GM20431 (cell line): ENCODE results near the gene PLP2.

Experiments used
- in situ Hi-C: fragments of 300-500 bp; cut with MseI, MboI; formaldehyde crosslinking; loops from one replicate; pipeline ENCODE4 v1.15.0; 2020; ENCODE audit warnings: low sequenced_read_pairs; ENCODE audit not compliant: unreplicated experiment

The PLP2 gene

DNA sequence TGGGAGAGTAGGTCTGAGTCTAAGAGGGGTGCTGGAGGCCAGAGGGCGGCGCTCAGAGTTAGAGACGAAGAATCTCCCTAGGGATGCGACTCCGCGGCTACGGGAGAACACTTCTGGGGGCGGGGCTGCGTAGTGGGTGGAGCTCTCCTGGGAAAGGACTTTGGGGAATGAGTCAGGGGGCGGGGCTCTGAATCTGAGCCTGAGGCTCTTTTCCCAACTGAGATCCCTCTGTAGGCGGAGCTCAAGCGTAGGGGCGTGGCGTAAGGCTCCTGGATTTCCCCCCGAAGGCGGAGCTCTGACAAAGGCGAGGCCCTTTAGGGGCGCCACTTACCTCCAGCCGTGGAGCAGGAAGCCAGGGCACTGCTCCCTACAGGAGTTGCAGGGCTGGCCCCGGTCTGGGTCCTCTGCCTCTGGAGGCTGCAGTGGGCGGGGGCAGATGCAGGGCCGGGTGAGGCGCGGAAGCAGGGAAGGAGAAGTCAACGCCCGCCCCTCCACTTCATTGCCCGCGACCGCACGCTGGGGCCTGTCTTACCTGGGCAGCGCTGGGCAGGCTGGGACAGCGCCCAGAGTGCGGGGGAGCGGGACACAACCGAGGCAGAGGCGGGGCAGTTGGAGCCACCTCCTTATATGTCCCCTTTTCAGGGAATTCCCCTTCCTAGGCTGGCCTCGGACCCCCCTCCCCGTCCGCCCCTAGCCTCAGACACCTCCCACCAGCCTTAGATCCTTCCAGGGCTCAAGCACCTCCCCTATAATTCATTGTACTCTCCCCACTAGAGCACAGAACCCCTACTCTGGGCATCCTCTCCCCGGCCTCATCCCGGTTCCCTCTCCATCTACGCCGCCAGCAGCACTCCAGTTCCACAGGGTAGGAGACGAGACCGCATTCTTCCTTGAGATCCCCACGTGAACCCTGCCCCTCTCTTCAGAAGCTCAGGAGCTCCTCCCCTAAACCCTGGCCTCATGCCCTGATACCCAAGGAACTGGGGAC, 12.9 kb downstream of the PLP2 start:
- in situ Hi-C loops = no loop called here

DNA sequence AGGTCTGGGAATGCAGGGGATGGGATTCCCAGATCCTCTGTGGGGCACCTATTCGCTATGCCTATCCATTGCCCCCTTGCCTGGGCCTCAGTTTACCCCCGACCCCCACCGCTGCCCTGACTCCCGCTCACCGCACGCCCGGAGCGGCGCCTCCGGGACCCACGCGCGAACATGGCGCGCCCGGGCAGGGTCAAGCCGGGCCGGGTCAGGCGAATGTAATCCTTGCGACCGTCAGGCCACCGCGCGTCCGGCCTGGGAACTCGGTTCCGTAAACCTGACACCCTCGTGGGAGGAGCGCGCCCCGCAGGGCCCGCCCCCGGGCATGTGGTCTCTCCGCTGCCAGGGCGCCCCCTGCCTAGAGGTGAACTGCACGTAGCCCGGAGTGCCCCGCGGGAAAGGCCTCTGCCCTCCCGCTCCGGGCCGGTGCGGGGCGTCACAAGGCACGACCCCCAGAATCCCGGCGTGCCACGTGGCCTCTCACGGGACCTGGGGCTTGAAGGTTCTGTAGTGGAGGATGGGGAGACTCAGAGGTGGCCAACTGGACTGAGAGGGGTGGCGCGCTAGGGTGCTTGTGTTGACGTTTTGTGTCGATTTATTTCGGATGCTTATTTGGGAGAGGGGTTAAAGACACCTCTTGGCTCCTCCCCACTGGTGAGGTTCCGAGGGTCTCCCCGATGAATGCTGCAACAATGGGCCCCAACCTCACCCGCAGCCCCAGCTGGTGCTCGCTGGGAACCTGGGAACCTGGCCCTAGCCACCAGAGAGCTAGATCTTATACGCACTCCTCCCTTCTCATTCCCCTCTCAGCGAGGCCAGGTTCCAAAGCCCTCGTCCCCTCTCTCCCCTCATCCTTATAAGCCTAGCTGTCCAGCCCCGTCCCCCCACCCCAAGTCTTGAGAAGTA, 14.7 kb downstream of the PLP2 start, which contains the start of gene PRICKLE3:
Gene PRICKLE3 (minus strand): TSS at position 249 of the 903 bp plus-strand sequence. CDS start 76 bp downstream, at position 173.
- in situ Hi-C loops = no loop called here

DNA sequence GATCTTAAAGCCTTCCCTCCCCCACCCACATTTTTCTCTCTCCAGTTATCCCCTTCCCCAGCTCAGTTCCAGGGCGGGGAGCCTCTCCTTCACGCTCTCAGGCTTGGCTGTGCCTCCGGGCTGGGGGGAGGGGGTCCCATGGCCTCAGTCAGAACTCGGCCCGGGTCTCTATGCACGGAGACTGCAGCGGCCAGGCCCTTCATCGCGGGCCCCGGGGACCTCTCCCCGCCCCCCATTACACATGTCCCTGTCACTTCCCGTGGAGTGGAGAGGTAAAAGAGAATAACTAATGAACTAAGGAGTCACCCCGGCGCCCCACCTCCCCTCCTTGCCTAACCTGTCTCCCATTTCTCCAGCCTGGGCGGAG, 15.3 kb downstream of the PLP2 start:
- in situ Hi-C loops = no loop called here

DNA sequence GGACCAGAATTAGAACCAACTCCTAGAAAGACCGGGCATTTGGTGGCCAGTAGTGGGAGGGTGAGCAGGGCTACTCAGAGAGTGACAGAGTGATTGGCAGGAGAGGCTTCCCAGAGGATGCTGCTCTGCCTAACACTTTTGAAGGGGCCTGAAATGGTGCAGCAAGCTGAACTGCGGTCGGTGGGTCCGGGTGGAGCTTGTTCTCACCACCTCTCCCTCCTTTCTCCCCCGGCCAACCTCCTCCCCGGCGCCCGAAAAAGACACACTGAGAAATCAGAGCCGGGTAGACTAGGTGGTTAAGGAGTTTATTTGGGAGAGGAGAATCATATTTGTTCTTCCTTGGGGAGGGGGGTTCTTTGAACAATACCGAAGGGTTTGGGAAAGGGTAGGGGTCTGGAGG, 15.8 kb downstream of the PLP2 start:
- in situ Hi-C loops = no loop called here

DNA sequence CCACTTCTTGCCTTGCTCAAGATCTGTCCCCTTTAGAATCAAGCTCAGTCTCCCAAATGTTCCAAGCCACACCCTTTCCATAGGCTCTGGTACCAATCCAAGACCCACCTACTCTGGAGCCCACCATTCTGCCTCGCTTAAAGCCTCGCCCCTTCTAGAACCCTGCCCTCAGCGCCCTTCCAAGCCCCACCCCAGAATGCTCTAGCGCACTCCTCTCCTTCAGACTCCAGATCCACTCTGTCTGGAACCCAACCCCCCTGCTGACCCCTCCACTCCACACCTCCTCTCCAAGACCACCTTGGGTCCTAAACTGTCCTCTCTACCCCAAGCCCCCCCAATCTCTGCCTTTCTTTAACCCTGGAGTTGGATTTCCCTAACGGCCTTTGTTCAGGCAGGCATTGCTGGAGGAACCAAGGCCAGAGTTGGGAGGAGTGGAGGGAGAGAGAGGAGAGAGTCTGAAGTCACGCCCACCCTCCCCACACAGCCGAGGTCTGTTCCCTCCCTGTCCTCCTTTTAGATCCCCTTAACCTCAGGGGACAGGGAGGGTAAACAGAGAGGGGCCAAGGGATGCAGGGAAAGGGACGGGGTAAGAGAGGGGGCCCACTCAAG, 16.9 kb downstream of the PLP2 start:
- in situ Hi-C loops = no loop called here

DNA sequence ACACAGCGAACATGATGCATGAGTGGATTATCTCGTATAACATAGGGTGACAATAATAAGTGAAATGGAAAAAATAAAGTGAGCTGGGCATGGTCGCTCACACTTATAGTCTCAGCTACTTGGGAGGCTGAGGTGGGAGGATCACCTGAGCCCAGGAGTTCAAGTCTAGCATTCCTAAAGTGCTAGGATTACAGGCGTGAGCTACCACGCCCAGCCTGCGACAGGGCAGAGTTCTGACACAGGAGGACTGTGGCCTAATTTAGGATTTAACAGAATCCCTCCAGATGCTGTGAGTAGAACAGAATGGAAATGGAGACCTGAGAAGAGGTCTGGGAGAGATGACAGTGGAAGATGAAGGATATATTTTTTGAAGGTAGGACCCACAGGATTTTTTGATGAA, 17.9 kb downstream of the PLP2 start:
- in situ Hi-C loops = no loop called here

DNA sequence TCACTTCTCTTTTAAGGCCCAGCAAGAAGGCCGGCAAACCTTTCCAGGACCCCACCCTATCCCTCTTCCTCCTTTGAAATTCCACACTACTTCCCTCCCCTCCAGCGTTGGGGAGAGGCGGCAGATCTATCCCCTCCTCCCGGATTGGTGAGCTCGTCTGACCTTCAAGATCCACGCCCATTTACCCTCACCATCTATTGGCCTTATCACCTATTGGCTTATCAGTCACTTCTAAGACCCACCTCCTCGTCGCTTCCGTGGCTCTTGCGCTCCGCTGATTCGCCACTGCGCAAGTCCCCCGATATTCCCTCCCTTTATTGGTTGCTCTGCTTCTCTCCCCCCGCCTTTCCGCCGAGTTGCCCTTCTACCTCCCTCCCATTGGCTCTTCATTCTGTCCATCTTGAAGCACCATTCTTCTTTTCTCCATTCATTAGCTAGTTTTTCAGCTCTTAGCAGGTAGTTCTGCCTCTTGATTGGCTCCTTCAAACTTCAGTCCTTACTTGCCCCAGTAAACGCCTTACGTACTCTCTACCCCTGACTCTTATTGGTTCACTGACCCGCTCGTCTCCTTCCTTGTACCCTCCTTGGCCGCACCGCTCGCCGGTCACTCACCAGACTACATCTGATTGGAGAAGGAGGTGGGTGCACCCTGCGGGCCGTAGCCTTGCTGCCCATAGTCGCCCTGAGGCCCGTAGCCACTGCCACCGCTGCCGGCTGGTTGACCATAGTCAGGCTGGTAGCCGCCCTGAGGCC, 19.3 kb downstream of the PLP2 start:
- in situ Hi-C loops = no loop called here

DNA sequence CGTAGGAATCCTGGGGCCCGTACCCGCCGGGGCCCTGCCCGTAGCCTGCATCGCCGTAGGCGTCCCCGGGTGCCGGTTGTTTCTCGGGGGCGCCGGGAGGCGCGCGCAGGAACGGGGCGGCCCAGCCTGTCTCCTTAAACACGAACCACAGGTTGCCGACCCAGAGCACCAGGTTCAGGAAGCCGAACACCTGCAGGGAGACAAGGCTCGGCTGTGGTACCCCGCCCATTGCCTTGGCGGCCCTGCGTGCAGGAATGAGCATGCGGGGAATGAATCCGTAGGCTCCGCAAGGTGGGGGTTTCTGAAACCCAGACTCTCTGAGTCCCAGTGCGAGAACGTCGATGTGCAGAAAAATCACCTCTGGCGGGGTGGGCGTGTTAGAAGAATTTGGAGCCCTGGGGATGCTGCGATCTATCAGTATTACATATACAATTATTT, 19.9 kb downstream of the PLP2 start:
- in situ Hi-C loops = no loop called here

DNA sequence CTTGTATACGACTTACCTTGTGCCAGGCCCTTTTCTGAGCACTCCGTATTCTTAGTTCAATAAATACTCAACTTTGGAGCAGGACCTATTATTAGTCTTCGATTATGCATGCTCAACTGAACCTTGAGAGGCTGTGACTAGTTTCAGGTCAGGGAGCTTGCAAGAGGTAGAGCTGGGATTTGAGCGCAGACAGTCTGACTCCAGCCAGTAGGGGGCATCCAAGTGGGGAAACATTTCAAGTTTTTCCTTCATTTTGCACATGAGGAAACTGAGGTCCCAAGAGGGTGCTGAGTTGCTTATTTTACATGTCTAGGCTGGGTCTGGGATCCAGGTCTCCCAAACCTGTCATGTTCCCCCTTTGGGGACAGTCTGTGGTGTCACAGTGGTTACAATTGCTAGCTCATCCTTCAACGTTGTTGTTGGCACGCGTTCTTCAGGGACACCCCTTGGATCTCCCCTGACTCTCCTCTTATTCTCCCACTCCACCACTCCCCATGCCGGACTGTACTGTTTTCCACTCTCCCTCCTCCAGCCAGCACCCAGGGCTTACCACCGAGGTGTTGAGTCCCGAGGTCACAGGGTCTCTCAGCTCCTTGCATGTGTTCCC, 21.1 kb downstream of the PLP2 start:
- in situ Hi-C loops = no loop called here

DNA sequence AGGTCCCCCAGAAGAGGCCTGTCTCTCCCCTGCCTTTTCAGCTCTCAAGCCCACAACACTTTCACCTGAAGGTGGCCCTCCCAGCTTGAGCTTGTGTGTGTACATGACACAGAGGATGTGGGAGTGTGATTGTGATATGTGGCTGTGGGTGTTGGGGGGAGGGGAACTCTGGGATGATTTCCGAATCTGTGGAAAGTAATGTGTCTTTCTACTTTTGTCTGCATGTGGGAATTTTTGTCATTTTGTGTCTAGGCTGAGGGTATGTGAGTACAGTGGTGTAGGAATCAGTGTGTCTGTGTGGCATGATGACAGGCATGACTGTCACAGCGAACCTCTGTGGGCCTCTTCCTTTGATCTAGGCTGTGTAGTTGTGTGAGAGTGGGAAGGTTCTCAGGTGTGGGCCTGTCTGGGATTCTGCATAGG, 21.9 kb downstream of the PLP2 start:
- in situ Hi-C loops = no loop called here

DNA sequence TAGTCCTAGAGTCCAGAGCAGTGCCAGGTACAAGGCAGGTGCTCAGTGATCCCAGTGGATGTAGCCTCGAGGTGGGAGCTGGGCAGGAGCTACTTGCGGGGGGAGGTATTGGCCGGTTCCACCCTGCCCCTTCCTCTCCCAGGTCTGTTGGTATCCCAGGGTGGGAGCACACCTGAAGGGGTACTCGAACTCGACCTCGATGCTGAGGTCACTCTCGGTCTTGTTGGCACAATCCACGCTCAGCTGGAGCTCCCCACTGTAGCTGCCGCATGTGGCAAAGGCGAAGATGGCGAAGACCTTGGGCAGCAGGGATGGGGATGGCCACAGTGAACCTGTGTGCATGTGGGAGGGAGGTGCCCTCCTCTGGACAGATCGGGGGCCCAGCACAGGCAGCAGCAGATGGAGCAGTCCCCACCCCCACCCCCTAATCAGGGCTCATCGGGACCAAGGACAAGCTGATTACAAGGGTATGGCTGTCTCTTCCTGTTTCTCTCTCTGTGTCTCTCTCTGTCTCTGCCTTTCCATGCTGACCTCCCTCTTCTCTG, 25.9 kb downstream of the PLP2 start:
- in situ Hi-C loops = no loop called here

DNA sequence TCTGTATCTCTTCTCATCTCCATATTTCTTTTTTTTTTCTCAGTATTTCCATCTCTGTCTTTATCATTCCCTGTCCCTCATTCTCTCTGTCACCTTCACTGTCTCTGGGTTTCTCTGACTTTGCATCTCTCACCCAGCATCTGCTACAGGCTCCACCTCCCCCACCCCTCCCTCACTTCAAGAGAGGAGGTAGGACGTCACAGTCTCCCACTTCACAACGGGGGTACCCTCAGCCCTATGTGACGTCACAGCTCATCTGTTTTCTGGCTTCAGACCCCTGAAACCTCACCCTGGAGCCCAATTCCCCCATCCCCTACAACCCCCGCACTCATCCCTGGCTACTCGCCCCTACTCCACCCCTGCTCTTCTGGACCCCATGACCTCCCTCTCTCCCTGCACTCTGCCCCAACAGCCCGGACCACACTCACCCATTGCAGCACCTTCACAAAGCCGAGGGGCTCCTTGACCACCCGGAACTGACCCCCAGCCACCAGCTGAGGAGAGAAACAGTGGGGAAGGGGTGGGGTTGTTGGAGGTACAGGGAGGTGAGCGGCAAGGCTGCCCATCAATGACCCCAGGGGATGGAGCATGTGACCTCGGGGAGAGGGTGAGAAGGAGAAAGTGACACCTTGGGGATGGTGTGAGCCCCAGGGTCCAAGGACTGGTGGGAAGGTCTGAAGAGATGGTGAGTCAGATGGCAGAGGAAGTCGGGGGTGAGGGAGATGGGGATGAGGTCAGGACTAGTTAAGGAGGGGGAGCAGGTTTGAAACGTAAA, 27.0 kb downstream of the PLP2 start:
- in situ Hi-C loops = no loop called here

DNA sequence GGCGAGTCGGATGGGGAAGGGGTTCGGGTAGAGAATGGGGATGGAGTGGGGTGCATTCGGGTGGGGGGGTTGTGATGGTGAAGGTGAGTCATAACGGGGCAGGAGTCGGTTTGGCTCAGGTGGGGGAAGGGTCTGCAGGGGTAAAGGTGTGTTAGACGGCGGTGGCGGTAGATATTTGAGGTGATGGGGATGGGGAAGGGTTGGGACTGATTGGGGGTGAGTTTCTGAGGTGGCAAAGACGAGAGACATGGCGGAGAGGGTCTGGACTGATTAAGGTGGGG, 27.6 kb downstream of the PLP2 start:
- in situ Hi-C loops = no loop called here

DNA sequence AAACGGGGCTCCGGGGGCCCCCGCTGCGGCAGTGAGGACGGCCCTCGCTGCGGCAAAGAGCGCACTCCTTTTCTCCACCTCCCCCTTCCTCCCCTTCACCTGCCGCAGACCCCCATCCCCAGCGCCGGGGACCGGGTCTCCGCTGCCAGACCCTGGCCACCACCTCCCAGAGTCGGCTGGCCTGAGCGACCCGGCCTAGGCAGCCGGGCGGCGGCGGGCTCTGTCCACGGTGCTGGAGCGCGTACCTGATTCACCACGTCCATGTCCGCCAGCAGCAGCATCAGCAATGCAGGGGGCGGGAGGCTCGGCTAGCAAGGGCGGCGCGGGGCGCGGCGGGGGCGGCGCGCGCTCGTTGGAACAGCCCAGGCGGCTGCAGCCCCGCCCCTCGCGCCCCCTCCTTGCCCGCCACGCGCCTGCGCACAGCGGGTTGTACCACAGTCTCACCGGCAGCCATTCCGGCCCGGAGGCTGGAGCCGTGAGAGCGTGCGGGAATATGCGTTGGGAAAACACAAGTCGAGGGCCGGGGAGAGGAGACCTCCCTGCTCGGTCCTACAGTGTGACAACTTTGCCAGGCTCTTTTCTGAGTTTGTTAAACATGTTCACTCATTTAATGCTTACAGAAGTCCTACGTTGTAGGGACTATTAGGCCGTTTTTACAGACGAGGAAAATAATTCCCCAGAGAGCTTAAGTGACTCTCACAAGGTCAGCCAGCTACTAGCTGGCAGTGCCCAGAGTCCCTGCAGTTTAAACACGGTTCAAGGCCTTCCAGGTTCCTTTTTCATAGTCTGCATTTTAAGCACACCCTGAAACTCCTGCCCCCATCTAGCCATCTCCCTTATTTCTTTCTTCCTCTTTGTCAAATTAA, 28.4 kb downstream of the PLP2 start, which contains the start of gene SYP:
Gene SYP (minus strand): TSS at position 288 of the 866 bp plus-strand sequence. CDS start 7 bp downstream, at position 281.
- in situ Hi-C loops = no loop called here

DNA sequence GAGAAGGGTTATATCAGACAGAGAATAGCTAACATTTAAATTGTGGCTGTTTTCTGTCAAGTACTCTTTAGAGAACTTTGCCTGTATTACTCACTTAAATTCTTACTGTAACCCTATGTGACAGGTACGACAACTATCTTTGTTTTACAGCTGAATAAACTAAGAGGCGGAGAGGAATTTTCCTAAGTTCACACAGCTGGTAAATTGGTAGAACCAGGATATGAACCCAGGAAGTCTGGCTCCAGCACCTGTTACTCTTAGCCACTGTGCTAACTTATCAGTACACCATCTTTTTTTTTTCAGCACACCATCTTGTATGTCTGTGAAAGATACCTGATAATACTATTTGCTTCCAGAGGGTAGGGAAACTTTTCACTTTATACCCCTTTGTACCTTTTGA, 30.3 kb downstream of the PLP2 start:
- in situ Hi-C loops = no loop called here

DNA sequence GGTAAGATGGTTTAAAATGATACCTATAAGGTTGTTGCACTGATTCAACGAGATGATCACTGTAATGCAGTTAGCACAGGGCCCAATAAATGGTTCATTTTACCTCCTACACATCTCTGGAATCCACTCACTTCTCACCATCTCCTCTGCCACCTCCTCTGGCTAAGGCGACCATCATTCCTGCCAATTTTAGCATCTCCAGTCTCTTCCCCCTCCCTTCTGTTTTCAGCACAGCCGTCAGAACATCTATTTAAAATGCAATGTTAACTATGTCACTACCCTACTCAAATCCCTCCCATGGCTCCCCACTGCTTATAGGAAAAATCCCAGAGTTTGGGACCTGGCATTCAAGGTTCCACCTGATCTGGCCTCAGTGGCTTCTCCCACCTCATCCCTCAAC, 31.8 kb downstream of the PLP2 start:
- in situ Hi-C loops = no loop called here

DNA sequence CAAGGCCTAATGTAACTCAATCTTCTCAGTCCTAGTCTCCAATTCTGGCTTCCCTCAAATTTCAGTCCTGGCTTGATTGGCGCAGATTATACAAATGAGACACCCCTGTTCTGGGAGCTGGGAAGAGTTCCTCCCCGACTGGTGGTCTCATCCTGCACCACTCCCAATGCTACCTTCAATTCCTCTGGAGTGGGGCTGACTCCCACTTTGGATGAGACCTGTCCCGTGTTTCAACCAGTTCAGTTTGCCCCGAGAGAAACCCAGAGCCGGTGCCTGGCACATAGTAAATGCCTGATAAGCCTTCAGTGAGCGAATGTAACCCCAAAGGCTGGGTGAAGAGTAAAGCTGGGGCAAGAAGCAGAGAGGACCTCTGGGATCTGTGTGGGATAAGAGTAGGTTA, 32.3 kb downstream of the PLP2 start:
- in situ Hi-C loops = no loop called here
